NCI-H128 (cell line): ENCODE data around the gene RHBDL1.
A peak's percentile ranks its signal among the peaks of the same experiment; 100 is the strongest.

Source experiments
- DNase-seq: peaks from one replicate; lab custom pipeline; 2025; ENCODE audit not compliant: unreplicated experiment; lab: John Stamatoyannopoulos, UW

The RHBDL1 gene

GRCh38 chr16:672851-673250, 2.6 kb upstream of the RHBDL1 start:
- no peak for DNase-seq

DNA sequence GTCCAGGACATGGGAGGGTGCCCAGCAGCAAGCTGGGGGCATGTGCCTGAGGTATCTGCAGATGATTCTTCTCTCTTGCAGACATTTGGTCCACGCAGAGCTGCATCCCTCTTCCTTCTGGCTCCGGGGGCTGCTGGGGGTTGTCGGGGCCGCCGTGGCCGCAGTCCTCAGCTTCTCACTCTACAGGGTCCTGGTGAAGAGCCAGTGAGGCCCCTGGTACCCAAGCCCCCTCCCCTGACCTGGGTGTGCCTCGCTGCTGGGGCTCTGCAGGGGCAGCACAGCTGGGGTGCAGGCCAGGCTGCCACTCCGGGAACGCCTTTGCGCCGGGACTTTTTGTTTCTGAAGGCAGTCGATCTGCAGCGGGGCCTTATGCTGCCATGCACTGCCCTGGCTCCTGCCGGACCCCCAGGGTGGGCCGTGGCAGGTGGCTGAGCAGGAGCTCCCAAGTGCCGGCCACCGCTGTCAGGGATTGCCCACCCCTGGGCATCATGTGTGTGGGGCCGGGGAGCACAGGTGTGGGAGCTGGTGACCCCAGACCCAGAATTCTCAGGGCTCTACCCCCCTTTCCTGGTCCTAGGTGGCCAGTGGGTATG, 2.0 kb upstream of the RHBDL1 start:
- no peak for DNase-seq

GRCh38 chr16:674214-674881, 1.1 kb upstream of the RHBDL1 start:
- DNase-seq, result no peak

DNA sequence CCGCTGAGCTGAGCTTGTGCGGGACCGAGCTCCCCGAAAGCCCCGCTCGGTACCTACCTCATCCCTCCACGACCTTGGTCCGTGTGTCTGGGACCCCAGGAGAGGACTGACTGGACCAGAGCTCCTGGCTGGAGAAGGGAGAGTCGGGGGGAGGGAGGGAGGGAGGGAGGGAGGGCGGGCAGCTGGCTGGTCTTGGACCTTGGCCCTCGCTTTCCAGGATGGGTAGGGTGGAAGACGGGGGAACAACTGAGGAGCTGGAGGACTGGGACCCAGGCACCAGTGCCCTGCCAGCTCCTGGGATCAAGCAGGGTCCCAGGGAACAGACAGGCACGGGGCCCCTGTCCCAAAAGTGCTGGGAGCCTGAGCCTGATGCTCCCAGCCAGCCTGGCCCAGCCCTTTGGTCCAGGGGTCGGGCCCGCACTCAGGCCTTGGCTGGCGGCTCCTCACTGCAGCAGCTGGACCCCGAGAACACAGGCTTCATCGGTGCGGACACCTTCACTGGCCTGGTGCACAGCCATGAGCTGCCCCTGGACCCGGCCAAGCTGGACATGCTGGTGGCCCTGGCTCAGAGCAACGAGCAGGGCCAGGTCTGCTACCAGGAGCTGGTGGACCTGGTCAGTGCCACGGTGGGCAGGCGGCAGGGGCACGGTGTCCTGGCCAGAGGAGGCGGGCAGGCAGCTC, 553 bp downstream of the RHBDL1 start:
- DNase-seq, result no peak

DNA sequence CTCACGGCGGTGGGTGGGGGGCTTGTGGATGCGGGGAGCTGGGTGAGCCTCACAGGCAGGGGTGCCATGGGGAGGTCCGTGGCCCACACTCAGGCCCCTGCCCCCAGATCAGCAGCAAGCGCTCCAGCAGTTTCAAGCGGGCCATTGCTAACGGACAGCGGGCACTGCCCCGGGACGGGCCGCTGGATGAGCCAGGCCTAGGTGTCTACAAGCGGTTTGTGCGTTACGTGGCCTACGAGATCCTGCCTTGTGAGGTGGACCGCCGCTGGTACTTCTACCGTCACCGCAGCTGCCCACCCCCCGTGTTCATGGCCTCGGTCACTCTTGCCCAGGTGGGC, 1.1 kb downstream of the RHBDL1 start:
- no peak for DNase-seq

DNA sequence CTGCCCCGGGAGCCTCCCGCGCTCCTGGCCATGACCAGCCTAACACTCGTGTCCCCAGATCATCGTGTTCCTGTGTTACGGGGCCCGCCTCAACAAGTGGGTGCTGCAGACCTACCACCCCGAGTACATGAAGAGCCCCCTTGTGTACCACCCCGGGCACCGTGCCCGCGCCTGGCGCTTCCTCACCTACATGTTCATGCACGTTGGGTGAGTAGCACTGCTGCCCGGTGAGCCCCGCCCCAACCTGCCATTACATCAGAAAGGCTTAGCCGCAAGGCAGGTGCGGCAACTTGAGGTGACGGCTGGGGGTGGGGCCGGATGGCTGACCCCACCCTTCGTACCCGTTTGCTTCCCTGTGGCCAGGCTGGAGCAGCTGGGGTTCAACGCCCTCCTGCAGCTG, 1.4 kb downstream of the RHBDL1 start:
- DNase-seq, result peak; percentile 42

DNA sequence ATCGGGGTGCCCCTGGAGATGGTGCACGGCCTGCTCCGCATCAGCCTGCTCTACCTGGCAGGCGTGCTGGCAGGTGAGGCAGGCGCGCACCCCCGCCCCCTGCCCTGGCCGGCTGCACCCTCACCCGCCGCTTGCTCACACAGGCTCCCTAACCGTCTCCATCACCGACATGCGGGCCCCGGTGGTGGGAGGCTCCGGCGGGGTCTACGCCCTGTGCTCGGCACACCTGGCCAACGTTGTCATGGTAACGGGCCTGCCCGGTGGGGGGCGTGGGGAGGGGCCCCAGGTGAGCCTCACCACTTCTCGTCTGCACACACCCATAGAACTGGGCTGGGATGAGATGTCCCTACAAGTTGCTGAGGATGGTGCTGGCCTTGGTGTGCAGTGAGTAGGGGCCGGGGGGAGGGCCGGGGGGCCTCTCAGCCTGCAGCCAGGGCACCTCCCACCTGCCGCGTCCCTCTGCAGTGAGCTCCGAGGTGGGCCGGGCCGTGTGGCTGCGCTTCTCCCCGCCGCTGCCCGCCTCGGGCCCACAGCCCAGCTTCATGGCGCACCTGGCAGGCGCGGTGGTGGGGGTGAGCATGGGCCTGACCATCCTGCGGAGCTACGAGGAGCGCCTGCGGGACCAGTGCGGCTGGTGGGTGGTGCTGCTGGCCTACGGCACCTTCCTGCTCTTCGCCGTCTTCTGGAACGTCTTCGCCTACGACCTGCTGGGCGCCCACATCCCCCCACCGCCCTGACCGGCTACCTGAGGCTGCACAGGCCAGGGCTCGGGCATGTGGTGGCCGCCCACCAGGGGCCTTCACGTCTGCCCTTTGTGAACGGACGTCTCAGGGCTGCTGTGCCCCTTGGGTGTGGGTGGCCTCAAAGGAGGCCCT, 2.1 kb downstream of the RHBDL1 start:
- no peak for DNase-seq

DNA sequence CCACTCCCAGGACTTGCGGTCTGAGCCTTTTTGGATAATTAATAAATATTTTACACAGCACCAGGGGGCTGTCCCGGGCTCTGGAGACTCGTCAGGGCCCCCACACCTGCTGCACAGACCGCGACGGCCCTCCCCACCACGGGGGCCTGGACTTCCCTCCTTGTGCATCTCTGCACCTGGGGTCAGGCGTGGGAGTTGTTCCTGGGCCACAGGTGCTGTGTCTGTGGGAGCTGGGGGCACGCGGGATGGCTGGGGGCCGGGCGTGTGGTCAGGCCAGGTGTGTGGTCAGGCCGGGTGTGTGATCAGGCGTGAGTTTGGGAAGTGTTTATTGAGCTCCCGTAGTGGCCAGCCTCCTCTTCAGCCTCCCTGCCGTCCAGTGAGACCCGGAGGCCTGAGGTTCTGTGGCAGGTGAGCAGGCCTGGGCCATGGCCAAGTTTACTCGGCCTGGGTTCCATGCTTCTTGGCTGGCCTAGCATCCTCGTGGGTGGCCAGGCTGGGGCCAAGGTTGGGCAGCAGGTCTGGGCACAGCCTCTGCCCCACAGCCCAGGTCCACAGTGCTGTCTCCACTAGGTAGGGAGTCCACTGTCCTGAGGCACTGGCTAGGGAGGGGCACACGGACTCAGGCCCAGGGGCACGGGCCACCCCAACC, 2.9 kb downstream of the RHBDL1 start:
- DNase-seq, result no peak

DNA sequence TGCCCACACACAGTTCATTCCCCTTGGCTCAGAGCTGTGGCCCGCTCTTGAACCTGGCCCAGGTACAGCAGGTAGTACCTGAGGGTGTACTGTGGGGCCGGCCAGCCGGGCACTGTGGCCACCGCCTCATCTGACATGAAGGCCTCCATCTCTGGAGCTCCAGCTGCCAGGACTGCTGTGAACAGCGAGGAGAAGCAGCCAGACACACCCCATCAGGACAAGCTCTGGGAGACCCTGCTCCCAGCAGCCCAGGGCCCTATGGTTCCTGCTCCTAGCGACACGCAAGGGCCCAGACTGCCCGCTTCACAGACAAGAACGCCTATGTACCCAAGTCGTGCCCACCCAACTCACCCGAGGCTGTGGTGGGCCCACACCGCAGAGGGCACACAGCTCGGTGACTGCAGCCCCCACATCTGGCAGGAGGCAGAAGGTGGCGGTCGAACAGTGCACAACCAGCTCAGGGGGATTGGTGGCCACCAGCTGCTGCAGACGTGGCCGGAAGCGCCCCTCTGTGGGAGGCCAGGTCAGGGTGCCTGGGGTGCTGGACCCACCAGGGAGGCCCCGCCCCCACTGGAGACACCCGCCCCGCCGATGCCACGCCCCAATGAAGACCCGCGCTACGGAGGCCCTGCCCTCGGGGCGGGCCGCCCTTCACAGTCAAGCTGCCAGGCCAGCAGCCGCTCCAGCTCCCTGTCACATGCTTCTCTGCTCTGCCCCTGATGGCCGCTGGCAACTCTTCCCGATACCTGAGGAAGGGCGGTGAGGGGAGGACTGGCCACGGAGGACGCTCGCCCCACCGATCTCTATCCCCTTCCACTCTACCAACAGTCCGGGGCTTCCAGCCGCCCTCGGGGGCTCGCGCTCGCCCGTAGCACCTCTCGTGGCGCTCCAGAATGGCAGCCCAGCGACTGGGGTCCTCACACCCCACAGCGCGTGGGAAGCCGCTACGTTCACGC, 3.7 kb downstream of the RHBDL1 start:
- peak; percentile 28 for DNase-seq

DNA sequence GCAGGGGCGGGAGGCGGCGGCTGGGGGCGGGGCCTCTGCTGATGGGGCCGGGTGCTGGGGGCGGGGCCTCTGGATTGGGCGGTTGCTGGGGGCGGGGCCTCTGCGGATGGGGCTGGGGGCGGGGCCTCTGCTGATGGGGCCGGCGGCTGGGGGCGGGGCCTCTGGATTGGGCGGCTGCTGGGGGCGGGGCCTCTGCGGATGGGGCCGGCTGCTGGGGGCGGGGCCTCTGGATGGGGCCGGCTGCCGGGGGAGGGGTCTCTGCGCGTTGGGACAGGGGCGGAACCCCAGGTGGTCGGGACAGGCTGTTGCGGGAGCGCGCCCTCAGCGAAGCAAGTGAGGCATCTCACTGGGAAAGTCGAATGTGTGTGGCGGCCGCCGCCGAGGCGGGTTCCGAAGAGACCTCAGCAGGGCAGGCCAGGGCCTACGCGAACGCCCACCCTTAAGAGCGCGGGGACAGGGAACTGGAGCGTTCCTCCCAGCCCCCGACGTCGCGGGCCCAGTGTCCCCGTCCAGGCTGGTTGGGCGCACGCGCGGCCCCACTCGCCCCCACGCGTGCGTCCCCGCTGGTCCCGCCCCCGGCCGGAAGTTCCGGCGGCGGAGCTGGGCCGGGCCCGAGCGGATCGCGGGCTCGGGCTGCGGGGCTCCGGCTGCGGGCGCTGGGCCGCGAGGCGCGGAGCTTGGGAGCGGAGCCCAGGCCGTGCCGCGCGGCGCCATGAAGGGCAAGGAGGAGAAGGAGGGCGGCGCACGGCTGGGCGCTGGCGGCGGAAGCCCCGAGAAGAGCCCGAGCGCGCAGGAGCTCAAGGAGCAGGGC, 4.5 kb downstream of the RHBDL1 start, which contains the start of gene STUB1:
TSS of gene STUB1 (plus strand) at position 597 of the 811 bp plus-strand sequence. CDS start at position 713, 116 bp downstream.
- DNase-seq, result peak; percentile 25

- DNase-seq, result no peak
Observed at GRCh38 chr16:680625-680945, 5.1 kb downstream of the RHBDL1 start.

GRCh38 chr16:680967-681745, 5.7 kb downstream of the RHBDL1 start:
- no peak for DNase-seq

GRCh38 chr16:681746-682427, 6.4 kb downstream of the RHBDL1 start:
- DNase-seq, result no peak

DNA sequence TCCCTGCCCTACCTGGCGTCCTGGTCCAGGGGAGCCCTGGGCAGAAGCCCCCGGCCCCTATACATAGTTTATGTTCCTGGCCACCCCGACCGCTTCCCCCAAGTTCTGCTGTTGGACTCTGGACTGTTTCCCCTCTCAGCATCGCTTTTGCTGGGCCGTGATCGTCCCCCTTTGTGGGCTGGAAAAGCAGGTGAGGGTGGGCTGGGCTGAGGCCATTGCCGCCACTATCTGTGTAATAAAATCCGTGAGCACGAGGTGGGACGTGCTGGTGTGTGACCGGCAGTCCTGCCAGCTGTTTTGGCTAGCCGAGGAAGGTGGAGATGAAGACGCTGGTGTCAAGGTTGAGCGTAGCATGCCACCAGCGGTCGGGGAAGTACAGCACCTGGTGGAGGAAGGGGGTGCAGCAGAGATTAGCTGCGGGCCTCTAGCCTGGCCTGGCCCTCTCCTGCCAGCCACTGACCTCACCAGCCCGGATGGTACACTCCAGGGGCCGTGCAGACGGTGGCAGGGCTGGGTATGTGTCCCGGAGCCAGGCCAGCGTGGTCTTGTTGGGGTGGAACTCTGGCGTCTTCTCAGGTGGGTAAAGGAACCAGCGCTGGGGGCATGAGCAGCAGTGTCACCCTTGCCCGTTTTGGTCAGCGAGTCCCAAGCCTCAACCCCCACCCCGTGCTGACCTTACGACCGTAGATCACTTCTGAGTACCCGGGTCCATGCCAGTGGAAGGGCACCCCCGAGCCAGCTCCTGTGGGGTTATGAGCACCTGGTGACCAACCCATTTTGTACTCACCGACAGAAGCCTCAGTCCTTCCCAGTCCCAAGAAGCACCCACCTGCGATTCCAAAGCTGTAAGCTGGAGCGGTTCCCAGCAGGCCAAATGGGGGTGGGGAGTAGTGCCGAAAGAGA, 7.3 kb downstream of the RHBDL1 start:
- DNase-seq, result no peak

DNA sequence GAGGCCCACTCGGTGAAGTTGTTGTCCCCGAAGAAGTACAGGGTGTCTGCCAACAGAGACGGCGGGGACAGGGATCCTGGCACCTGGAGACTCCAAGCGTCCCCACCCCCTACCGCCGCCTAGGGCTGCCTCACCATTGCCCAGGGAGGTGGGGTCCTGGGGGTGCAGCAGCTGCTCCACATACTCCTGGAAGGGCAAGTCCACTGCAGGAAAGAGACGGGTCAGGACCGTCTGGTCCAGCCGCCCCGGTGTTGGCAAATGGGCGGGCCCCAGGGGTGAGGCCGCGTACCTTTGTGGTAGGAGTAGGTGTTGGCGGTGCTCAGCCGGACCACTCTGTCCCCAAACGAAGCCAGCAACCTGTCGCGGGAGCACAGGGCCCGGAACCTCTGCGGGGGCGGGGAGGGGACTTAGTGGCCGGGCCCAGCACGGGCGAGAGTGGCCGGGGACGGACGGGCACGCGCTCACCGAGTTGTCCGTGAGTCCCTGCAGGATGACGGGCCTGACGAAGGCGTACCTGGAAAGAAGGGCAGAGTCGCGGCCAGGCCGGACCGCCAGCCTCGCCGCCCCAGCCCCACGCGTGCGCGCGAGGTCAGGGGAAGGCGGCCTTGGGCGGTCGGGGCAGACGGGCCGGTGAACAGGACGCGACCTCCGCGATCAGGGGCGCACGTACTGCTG, 8.1 kb downstream of the RHBDL1 start:
- no peak for DNase-seq

DNA sequence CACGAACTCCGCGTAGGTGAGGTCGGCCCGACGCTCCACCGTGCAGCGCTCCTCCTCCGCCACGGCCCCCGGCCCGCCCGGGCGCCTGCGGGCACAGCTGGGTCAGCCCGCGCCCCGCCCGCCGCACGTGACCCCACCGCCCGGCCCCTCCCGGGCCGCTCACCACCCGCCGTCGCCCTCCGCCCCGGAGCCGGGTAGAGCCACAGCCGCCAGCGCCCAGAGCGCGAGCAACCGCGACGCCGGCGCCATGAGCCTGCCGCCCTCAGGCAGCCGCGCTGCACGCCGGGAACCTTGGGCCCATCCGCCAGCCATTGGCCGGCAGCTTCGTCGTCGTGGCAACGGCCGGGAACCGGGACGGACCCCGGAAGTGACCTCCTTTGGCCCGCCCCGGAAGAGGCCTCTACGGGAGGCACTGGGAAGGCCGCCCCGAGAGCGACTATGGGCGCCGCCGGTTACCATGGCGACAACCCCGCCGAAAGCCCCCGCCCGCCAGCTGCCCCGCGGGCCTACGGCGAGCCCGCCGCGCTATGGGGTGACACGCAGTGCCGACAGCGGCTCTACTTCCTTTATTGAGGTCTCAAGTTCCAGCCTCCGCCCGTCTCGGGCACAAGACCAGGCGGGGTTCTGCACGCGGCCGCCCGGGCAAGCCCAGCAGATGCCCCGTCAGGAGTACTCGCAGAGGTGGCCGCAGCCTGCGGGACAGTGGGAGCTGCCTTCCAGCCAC, 8.8 kb downstream of the RHBDL1 start, which contains the start of gene JMJD8:
TSS of gene JMJD8 (minus strand) at position 264 of the 724 bp plus-strand sequence. CDS start at position 249, 15 bp downstream.
- peak; percentile 92 for DNase-seq
